SU-DHL-6 (cell line): Measurements from ENCODE around the gene LTA4H.

Source experiments
- H2AFZ ChIP-seq: fragments of 200-600 bp; sonication (generic); 2 replicates; pipeline ENCODE4 v1.6.1; 2014; ENCODE audit warnings: low read depth, mild to moderate bottlenecking, moderate library complexity, mixed read lengths, antibody characterized with exemption, low read length; ENCODE audit not compliant: severe bottlenecking
- H3F3A ChIP-seq: fragments of 200-600 bp; shearing (Covaris generic); 2 replicates; pipeline ENCODE4 v1.6.0; 2016; ENCODE audit warnings: antibody characterized with exemption, mild to moderate bottlenecking; ENCODE audit not compliant: insufficient read depth
- H3K27ac ChIP-seq: fragments of 200-600 bp; sonication (generic); 2 replicates; pipeline ENCODE4 v1.5.1; 2016; ENCODE audit warnings: low read depth, mild to moderate bottlenecking, low read length, moderate library complexity, mixed read lengths
- H3K27me3 ChIP-seq: fragments of 200-600 bp; sonication (generic), shearing (Covaris generic); 2 replicates; pipeline ENCODE4 v1.6.0; 2014; ENCODE audit warnings: mild to moderate bottlenecking, low read length
- H3K36me3 ChIP-seq: fragments of 200-600 bp; sonication (generic); 2 replicates; pipeline ENCODE4 v1.6.1; 2014; ENCODE audit warnings: mild to moderate bottlenecking, low read length, mixed read lengths
- H3K4me2 ChIP-seq: fragments of 300-600, 200-600 bp; shearing (Covaris generic), sonication (generic); 2 replicates; pipeline ENCODE4 v1.6.0; 2014; ENCODE audit warnings: low read length, low read depth, mild to moderate bottlenecking; ENCODE audit not compliant: poor library complexity, severe bottlenecking
- H3K4me3 ChIP-seq: fragments of 200-600 bp; sonication (generic); 2 replicates; pipeline ENCODE4 v1.5.1; 2014; ENCODE audit warnings: antibody characterized with exemption, low read length, mild to moderate bottlenecking, mixed read lengths; ENCODE audit not compliant: insufficient read depth, poor library complexity, severe bottlenecking
- H3K79me2 ChIP-seq: fragments of 200-600 bp; sonication (generic); 2 replicates; pipeline ENCODE4 v1.6.1; 2014; ENCODE audit warnings: mild to moderate bottlenecking, low read length, moderate library complexity; ENCODE audit not compliant: insufficient read depth
- H3K9ac ChIP-seq: fragments of 200-600 bp; sonication (generic); 2 replicates; pipeline ENCODE4 v1.7.0; 2014; ENCODE audit warnings: mild to moderate bottlenecking, low read length
- H3K9me2 ChIP-seq: fragments of 200-600 bp; sonication (generic); replicated peaks from 2 replicates; pipeline ENCODE4 v1.6.1; 2014; ENCODE audit warnings: low read length; ENCODE audit not compliant: insufficient read depth
- H3K9me3 ChIP-seq: fragments of 200-600 bp; sonication (generic); 2 replicates; pipeline ENCODE4 v1.6.1; 2014; ENCODE audit warnings: low read length, mixed read lengths; ENCODE audit not compliant: insufficient read depth
- H4K20me1 ChIP-seq: fragments of 200-600 bp; sonication (generic); 2 replicates; pipeline ENCODE4 v1.6.1; 2014; ENCODE audit warnings: low read depth, mild to moderate bottlenecking, antibody characterized with exemption, low read length, moderate library complexity, mixed read lengths
- EZH2phosphoT487 ChIP-seq: fragments of 200-600 bp; sonication (generic), shearing (Covaris generic); conservative IDR thresholded peaks from 2 replicates; pipeline ENCODE4 v1.6.1; 2018; ENCODE audit warnings: mild to moderate bottlenecking, antibody characterized with exemption, low read length, moderate library complexity, mixed read lengths
- TF ChIP-seq, protein P1 (sequence below): fragments of 200-600 bp; sonication (generic); IDR thresholded peaks from one replicate; pipeline ENCODE4 v1.5.1; 2017; ENCODE audit warnings: antibody characterized with exemption, mild to moderate bottlenecking, low read length, moderate library complexity; ENCODE audit not compliant: insufficient read depth, poor library complexity, severe bottlenecking

LTA4H gene

DNA sequence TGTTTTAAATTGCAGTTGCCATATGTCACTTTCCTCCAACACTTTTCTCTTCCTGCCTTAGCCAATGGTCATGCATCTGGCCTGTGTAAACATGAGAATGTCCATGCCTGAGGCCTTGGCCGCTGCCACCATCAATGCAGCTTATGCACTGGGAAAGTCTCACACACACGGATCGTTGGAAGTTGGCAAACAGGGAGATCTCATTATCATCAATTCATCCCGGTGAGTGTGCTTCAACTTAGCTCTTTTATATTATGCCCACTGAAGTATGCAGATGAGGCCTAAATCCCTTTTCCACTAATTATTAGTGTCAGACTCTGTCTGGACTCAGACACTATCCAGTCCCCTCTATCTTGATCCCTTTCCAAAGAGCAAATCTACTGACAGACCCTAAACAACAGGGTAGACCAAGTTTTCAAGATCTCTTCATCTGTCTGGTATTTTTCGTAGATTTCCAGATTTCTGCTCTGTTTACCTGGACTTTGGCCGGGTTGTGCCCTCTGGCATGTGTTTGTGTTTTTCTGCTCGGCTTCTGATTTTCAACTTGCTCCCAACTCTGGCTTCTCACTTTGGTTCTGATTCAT lies 69.0 kb downstream of the LTA4H start:
- no peak overlapping the region for H3K4me3 ChIP-seq
- H3K4me2 ChIP-seq, result no peak overlapping the region
- H2AFZ ChIP-seq, result no peak overlapping the region
- H4K20me1 ChIP-seq, result no peaks in the 10 kb centered on the region
- H3K36me3 ChIP-seq, result no peaks in the 10 kb centered on the region
- H3K9me2 ChIP-seq, result no peaks in the 10 kb centered on the region
- H3K9me3 ChIP-seq, result no peaks in the 10 kb centered on the region
- no peak overlapping the region for H3K27ac ChIP-seq
- no peaks in the 10 kb centered on the region for H3K27me3 ChIP-seq
- no peaks in the 10 kb centered on the region for H3K79me2 ChIP-seq
- TF ChIP-seq EZH2phosphoT487, result no peak
- TF ChIP-seq, protein P1, sequence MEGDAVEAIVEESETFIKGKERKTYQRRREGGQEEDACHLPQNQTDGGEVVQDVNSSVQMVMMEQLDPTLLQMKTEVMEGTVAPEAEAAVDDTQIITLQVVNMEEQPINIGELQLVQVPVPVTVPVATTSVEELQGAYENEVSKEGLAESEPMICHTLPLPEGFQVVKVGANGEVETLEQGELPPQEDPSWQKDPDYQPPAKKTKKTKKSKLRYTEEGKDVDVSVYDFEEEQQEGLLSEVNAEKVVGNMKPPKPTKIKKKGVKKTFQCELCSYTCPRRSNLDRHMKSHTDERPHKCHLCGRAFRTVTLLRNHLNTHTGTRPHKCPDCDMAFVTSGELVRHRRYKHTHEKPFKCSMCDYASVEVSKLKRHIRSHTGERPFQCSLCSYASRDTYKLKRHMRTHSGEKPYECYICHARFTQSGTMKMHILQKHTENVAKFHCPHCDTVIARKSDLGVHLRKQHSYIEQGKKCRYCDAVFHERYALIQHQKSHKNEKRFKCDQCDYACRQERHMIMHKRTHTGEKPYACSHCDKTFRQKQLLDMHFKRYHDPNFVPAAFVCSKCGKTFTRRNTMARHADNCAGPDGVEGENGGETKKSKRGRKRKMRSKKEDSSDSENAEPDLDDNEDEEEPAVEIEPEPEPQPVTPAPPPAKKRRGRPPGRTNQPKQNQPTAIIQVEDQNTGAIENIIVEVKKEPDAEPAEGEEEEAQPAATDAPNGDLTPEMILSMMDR, result no peak
- no peaks in the 10 kb centered on the region for H3F3A ChIP-seq
- H3K9ac ChIP-seq, result no peak overlapping the region

DNA sequence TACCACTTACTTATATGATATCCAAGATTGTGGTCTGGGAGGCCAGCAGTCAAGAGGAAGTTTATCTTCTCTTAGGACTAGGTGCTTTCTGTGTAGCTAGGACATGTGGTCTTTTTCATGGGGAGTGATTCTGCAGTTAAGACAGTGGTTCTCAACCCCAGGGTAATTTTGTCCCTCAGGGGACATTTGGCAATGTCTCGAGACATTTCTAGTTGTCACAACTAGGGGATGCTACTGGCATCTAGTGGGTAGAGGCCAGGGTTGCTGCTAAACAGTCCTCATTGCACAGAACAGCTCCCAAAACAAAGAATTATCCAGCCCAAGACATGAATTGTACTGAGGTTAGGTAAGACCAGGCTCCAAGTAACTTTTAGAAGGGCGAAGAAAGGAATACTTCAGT lies 72.3 kb downstream of the LTA4H start:
- TF ChIP-seq EZH2phosphoT487, result no peak
- TF ChIP-seq, protein P1, result peak; percentile 27
- no peak overlapping the region for H3K4me2 ChIP-seq

DNA sequence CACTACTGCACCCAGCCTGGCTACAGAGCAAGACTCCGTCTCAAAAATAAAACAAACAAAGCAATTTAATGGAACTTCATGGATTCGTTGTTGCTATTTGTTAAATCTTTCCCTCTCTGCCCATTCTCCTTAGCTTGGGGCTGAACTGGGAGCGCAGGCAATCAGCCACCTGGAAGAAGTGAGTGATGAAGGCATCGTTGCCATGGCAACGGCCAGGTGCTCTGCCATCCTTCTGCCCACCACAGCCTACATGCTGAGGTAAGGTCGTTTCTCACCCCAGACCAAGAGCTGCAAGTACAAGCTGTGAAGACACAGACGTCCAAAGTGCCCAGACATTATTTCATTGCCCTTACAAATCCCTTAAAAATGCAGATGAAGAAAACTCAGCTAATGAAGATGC lies 73.2 kb downstream of the LTA4H start:
- H4K20me1 ChIP-seq, result no peaks in the 10 kb centered on the region
- H3K9me2 ChIP-seq, result no peaks in the 10 kb centered on the region
- H3K27ac ChIP-seq, result no peak overlapping the region
- H3K4me2 ChIP-seq, result no peak overlapping the region
- H3K4me3 ChIP-seq, result no peak overlapping the region
- no peaks in the 10 kb centered on the region for H3K79me2 ChIP-seq
- H3K27me3 ChIP-seq, result no peaks in the 10 kb centered on the region
- no peaks in the 10 kb centered on the region for H3K9me3 ChIP-seq
- no peaks in the 10 kb centered on the region for H3K36me3 ChIP-seq
- no peak overlapping the region for H3K9ac ChIP-seq
- no peak overlapping the region for H2AFZ ChIP-seq
- TF ChIP-seq EZH2phosphoT487, result no peak
- TF ChIP-seq, protein P1, result no peak
- no peaks in the 10 kb centered on the region for H3F3A ChIP-seq

More for the DNA sequence above, 72.3 kb downstream of the LTA4H start:
- Histone ChIP-seq H3K27me3 (no peaks in the 10 kb centered on the region), H3K27ac (no peak overlapping the region), H3K4me3 (no peak overlapping the region), H2AFZ (no peak overlapping the region), H3K79me2 (no peaks in the 10 kb centered on the region), H3K9me2 (no peaks in the 10 kb centered on the region), H4K20me1 (no peaks in the 10 kb centered on the region), H3F3A (no peaks in the 10 kb centered on the region), H3K36me3 (no peaks in the 10 kb centered on the region), H3K9me3 (no peaks in the 10 kb centered on the region), H3K9ac (no peak overlapping the region)
